Fibroblast of villous mesenchyme (primary cell): ENCODE results near the gene NDUFB11. TPM values are rescaled to one million over a fixed set of nuclear protein-coding genes. Genes with fewer than 3 reads are reported as not detected.
"Not testable (repeated sequence)": the region's sequence is repeated elsewhere in the genome, so short reads cannot be mapped to it uniquely, and the experiment has no call there.

ENCODE experiments used
- DNase-seq: peaks from one replicate; pipeline ENCODE4 v3.0.0-alpha.2; 2010; ENCODE audit warnings: low read depth
- H3K4me3 ChIP-seq: 2 replicates; pipeline ENCODE4 v1.5.1; 2011; ENCODE audit warnings: low read depth, mild to moderate bottlenecking, low read length
- CTCF ChIP-seq: IDR thresholded peaks from 2 replicates; pipeline ENCODE4 v1.5.1; 2012; ENCODE audit warnings: low read depth, mild to moderate bottlenecking, low read length; ENCODE audit not compliant: insufficient read depth
- total RNA-seq: library from RNA; depleted of rRNA; stranded (reverse); fragments of >200 nt; gene quantifications from 2 replicates; pipeline ENCODE4 v1.2.3, GENCODE V29; 2012

Gene NDUFB11
- total RNA-seq, 1 donor, result 55.3 TPM

DNA sequence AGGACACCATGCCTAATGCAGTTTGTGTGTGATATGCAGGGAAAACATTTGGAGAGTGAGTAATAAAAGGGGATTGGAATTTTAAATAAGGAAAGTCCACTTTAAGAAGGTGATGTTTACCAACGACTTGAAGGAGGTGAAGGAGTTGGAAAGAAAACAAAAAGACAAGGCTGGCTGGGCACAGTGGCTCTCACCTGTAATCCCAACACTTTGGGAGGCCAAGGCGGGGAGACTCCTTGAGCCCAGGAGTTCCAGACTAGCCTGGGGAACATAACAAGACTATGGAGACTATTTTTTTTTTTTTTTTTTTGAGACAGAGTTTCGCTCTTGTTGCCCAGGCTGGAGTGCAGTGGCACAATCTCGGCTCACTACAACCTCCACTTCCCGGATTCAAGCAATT, 11.0 kb downstream of the NDUFB11 start:
- no peak for TF ChIP-seq CTCF
- no peak for DNase-seq
- no peak overlapping the region for H3K4me3 ChIP-seq

DNA sequence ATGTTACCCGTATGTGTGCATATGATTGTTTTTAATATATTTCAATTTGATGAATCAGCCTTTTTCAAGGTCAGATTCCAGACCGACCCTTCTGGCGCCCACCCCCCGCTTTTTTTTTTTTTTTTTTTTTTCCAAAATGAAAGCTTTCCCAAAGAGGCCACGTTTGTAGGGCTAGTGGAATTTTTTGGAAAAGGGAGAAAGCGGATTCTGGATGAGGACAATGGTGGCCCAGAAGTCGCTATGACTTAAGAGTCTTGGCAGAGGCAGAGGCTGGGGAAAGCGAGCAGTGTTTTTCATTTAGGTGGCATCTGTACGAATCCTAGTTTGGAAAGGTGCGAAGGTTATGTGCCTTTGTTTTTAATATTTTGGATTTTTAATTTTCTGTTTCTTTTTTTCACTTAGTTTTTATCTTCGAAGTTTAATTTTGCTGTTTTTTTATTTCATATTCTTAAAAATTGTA, 14.6 kb downstream of the NDUFB11 start:
- peak; percentile 9 for DNase-seq
- no peak for TF ChIP-seq CTCF
- H3K4me3 ChIP-seq, result peak overlapping the region; percentile 72

- peak overlapping the region; percentile 72 for H3K4me3 ChIP-seq
- DNase-seq, result peak; percentile 97
- TF ChIP-seq CTCF, result no peak
These were observed 15.2 kb downstream of the NDUFB11 start for GRCh38 chrX:47129157-47129898.

DNA sequence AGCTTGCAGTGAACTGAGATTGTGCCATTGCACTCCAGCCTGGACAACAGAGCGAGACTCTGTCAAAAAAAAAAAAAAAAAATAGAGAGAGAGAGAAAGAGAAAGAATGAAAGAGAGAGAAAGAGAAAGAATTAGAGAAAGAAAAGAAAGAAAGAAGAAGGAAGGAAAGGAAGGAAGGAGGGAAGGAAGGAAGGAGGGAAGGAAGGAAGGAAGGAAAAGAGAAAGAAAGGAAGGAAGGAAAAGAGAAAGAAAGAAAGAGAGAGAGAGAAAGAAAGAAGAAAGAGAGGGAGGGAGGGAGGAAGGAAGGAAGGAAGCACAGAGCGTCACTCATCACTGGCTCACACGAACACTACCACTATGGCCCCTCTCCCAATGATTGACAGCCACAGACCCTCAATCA, 20.0 kb downstream of the NDUFB11 start:
- not testable (repeated sequence) for H3K4me3 ChIP-seq, DNase-seq

GRCh38 chrX:47116551-47117110, 27.9 kb downstream of the NDUFB11 start:
- not testable (repeated sequence) for DNase-seq, H3K4me3 ChIP-seq

DNA sequence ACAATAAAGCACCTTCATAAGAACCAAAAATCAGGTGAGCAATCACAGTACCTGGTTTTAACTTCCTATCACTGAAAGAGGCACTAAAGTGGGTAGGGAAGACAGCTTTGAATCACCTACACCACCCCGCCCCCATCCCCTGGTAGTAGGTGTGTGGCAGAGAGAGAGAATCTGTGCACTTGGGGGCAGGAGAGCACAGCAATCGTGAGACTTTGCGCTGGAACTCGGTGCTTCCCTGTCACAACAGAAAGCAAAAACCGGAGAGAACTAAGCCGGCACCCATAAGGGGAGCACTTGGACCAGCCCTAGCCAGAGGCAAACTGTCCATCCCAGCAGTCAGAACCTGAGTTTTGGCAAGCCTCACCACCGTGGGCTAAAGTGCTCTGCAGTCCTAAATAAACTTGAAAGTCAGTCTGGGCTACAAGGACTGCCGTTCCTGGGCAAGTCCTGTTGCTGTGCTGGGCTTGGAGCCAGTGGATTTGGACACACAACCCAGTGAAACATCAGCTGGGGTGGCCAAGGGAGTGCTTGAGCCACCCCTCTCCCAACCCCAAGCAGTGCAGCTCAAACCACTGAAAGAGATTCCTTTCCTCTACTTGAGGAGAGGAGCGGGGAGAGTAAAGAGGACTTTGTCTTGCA, 32.1 kb downstream of the NDUFB11 start:
- TF ChIP-seq CTCF, result no peak
- no peak for DNase-seq
- H3K4me3 ChIP-seq, result no peak overlapping the region

DNA sequence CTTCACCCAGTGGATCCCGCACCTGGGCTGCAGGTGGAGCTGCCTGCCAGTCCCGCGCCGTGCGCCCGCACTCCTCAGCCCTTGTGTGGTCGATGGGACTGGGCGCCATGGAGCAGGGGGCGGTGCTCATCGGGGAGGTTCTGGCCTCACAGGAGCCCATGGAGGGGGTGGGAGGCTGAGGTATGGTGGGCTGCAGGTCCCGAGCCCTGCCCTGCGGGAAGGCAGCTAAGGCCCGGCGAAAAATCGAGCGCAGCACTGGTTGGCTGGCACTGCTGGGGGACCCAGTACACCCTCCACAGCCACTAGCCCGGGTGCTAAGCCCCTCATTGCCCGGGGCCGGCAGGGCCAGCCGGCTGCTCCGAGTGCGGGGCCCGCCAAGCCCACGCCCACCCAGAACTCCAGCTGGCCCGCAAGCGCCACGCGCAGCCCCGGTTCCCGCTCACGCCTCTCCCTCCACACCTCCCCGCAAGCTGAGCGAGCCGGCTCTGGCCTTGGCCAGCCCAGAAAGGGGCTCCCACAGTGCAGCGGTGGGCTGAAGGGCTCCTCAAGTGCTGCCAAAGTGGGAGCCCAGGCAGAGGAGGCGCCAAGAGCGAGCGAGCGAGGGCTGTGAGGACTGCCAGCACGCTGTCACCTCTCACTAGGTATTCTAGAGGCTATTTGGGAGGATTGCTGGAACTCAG, 33.4 kb downstream of the NDUFB11 start:
- not testable (repeated sequence) for H3K4me3 ChIP-seq, DNase-seq

- no peak for DNase-seq
- H3K4me3 ChIP-seq, result no peak overlapping the region
- no peak for TF ChIP-seq CTCF
These were observed 43.3 kb downstream of the NDUFB11 start for GRCh38 chrX:47101206-47101605.
